ENCODE data around the gene FAM50B. TPM values are rescaled to one million over a fixed set of nuclear protein-coding genes. Genes with fewer than 3 reads are reported as not detected.
A peak's percentile ranks its signal among the peaks of the same experiment; 100 is the strongest.

The FAM50B gene
- total RNA-seq, 1 donor from 2014 or later = 13.1 TPM

DNA sequence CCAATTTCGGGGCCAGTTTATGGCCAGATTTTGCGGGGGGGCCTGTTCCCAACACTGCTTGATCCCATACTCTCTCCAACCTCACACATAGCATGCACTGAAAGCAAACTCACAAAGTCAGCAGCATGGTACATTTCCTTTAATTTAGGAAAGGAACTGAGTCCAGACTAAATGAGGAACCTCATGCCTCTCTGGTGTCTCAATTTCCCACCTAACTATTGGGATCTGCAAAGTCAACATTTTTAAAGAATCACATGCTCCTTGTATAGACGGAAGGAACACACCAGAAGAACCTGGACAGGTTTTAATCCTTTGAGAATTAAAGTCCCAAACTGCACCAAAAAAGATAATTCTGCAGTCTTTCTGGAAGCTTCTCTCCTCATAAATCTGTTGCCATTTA, 33.3 kb downstream of the FAM50B start:
- Histone ChIP-seq H3K36me3 (no peaks in the 10 kb centered on the region), H3K9me3 (no peaks in the 10 kb centered on the region), H3K27ac (no peak overlapping the region), H3K27me3 (no peaks in the 10 kb centered on the region), H3K4me1 (peaks cover 7% of the 10 kb centered on the region), H3K4me3 (no peak overlapping the region)
- no peak for DNase-seq
- TF ChIP-seq, protein P1, sequence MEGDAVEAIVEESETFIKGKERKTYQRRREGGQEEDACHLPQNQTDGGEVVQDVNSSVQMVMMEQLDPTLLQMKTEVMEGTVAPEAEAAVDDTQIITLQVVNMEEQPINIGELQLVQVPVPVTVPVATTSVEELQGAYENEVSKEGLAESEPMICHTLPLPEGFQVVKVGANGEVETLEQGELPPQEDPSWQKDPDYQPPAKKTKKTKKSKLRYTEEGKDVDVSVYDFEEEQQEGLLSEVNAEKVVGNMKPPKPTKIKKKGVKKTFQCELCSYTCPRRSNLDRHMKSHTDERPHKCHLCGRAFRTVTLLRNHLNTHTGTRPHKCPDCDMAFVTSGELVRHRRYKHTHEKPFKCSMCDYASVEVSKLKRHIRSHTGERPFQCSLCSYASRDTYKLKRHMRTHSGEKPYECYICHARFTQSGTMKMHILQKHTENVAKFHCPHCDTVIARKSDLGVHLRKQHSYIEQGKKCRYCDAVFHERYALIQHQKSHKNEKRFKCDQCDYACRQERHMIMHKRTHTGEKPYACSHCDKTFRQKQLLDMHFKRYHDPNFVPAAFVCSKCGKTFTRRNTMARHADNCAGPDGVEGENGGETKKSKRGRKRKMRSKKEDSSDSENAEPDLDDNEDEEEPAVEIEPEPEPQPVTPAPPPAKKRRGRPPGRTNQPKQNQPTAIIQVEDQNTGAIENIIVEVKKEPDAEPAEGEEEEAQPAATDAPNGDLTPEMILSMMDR (IDR thresholded peaks at IDR 0.05) = no peak
- no peak for ATAC-seq
- intact Hi-C loops (cut with DNase I) = no loop called here

DNA sequence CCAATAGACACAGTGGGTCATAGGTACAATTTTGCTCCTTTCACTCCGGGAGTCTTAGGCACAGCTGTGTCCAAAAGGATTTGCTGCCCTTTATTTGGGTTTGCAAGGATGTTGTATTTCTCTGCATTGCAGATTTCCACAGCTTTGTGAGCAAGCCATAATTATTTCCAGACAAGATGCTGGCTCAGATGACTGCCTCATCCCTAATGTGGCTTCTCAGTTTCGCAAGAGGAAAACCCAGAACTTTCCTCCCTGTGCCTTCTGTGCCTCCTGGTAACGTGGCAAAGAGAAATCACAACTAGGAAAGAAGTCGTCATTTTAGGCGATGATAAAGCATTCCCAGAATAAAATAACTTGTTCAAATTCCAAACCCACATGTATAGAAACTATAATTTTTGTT, 33.7 kb downstream of the FAM50B start:
- intact Hi-C loops (cut with DNase I) = no loop called here

DNA sequence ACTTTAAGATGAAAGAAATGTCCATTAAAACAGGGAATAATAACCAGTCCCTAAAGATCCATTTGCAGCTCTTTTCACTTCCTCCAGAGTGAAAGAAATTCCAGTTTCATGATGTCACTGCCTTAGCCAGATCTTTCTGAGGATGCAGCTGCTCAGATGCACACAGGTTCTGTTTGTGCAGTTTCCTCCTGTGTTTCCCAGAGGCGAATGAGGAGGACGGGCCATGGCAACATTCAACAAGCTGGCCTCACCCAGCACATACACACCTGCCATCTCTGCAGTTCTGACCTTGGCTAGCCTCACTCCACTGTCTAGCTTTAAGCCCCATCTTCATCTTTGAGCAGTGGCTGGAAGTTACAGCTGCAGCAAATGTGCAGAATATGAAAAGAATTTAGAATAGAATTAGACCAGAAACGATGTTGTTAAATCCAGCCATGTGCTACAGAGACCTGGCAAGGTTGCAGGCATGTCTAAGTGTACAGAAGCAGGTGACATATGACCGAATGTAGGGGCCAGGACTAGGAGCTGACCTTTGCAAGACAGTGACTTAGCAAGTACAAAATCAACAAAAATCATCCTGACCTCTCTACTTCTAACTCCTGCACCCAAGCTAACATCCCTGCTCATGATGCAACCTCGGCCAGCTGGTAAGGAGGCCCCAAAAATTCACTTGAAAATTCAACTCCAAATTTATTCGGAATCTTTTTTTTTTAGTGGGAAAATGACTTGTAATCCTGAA, 35.0 kb downstream of the FAM50B start:
- TF ChIP-seq, protein P1 (IDR thresholded peaks at IDR 0.05) = no peak
- H3K36me3 ChIP-seq = no peaks in the 10 kb centered on the region
- DNase-seq = no peak
- H3K27me3 ChIP-seq = no peaks in the 10 kb centered on the region
- intact Hi-C loops (cut with DNase I) = no loop called here
- no peaks in the 10 kb centered on the region for H3K9me3 ChIP-seq
- peaks cover 15% of the 10 kb centered on the region for H3K4me1 ChIP-seq
- no peak overlapping the region for H3K4me3 ChIP-seq
- peak; percentile 16 for ATAC-seq
- H3K27ac ChIP-seq = no peak overlapping the region

More for the DNA sequence above, 33.7 kb downstream of the FAM50B start:
- Histone ChIP-seq H3K4me1 (peaks cover 7% of the 10 kb centered on the region), H3K4me3 (no peak overlapping the region), H3K36me3 (no peaks in the 10 kb centered on the region), H3K27ac (no peak overlapping the region), H3K9me3 (no peaks in the 10 kb centered on the region), H3K27me3 (no peaks in the 10 kb centered on the region)
- DNase-seq (no peak), ATAC-seq (no peak)
- TF ChIP-seq, protein P1 (IDR thresholded peaks at IDR 0.05) = no peak

DNA sequence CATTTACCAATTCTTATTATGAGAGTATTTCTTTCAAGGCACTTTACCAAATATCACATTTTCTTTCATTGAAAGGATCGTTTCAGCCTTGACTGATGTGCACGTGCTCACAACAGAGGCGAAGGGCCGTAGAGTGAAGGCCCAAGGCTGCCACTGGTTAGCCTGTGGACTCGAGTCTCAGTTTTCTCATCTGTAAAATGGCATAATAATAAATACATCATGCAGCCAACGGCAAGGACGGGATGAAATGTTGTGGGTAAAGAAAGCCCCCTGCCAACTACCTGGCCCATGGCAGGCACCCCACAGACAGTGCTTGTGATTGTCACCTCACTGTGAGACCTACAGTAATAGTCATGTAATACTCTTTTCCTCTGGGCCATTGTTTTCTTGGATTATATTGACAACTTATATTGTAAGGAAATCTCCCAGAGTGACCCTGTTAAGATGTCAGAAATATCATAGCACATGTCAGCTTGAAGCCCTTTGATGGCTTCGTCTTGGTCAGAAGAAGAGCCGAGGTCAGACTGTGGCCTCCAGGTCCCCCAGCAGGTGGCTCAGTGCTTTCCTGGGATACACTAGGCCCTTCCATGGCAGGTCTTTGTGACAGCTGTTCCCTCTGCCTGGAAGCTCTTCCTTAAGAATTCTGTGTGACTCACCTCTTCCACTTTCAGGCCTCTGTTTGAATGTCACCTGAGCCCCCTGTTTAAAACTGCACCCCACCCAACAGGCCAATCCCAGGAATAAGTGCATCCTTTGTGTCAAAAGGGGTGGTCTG, 36.3 kb downstream of the FAM50B start:
- no peak for DNase-seq
- no peak overlapping the region for H3K4me3 ChIP-seq
- H3K4me1 ChIP-seq = peaks cover 15% of the 10 kb centered on the region
- H3K36me3 ChIP-seq = no peaks in the 10 kb centered on the region
- H3K9me3 ChIP-seq = no peaks in the 10 kb centered on the region
- intact Hi-C loops (cut with DNase I) = no loop called here
- H3K27me3 ChIP-seq = no peaks in the 10 kb centered on the region
- peak; percentile 40 for ATAC-seq
- no peak overlapping the region for H3K27ac ChIP-seq
- TF ChIP-seq, protein P1 (IDR thresholded peaks at IDR 0.05) = peak; percentile 10

DNA sequence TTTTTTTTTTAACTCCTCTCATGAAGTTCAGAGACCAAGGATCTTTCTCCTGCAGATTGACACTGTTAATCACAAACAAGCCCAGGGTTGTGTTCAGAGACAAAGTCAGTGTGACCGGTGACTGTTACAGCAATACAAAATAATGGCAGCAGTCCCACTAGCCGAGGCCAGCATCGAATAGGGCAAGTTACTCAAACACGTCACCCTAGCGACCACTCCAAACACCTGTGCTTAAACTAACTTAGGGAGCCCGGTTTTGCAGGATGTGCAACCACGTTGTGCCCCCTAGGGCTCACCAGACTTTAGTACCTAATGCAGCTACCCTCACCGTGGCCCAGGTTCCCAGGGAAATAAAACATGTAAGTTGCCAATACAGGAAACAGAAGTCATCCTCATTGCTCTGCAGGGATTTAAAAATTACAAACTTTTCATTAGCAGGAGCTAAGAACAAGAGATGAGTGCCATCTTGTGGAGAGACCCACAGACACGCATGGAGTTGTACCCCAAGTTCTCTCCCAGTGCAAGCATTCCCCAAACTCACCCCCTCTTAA, 38.1 kb downstream of the FAM50B start:
- no peaks in the 10 kb centered on the region for H3K27me3 ChIP-seq
- ATAC-seq (peak; percentile 56), DNase-seq (no peak)
- no peak overlapping the region for H3K4me3 ChIP-seq
- intact Hi-C loops (cut with DNase I) = no loop called here
- TF ChIP-seq, protein P1 (IDR thresholded peaks at IDR 0.05) = peak; percentile 50
- no peaks in the 10 kb centered on the region for H3K9me3 ChIP-seq
- H3K27ac ChIP-seq = no peak overlapping the region
- H3K36me3 ChIP-seq = no peaks in the 10 kb centered on the region
- peaks cover 15% of the 10 kb centered on the region for H3K4me1 ChIP-seq
